Kidney (tissue), 14 donors: ENCODE results near the gene FAM193B. TPM values are rescaled to one million over a fixed set of nuclear protein-coding genes. Genes with fewer than 3 reads are reported as not detected.

Experiments
- DNase-seq, 5 donors: peaks; one replicate each; pipeline ENCODE4 v3.0.0-alpha.2; 2013 to 2020
- FAIRE-seq: peaks from 2 replicates; lab custom pipeline; 2012; peaks lifted over from hg19 to GRCh38; lab: Jason Lieb, UNC
- H3K27ac ChIP-seq, 2 donors: one replicate each; pipeline ENCODE4 v1.7.0; 2013; ENCODE audit warnings: low read depth in 2 of 2, low read length in 2 of 2, inconsistent platforms in 1 of 2
- H3K27me3 ChIP-seq: one replicate; pipeline ENCODE4 v1.7.1; 2013; ENCODE audit warnings: low read length, inconsistent platforms; ENCODE audit not compliant: control insufficient read depth, insufficient read depth
- H3K36me3 ChIP-seq, 3 donors: one replicate each; pipeline versions ENCODE4 v1.7.0 to v1.7.1; 2013; ENCODE audit warnings: low read length in 3 of 3, control low read depth in 1 of 3, inconsistent platforms in 1 of 3; ENCODE audit not compliant: insufficient read depth in 3 of 3, control insufficient read depth in 2 of 3
- H3K4me1 ChIP-seq, 3 donors: one replicate each; pipeline versions ENCODE4 v1.7.0 to v1.7.1; 2013; ENCODE audit warnings: low read length in 3 of 3, inconsistent platforms in 1 of 3, low read depth in 1 of 3; ENCODE audit not compliant: control insufficient read depth in 2 of 3, insufficient read depth in 2 of 3
- H3K4me3 ChIP-seq, 3 donors: one replicate each; pipeline versions ENCODE4 v1.7.0 to v1.8.1; 2013; ENCODE audit warnings: low read length in 3 of 3, control low read depth in 1 of 3, inconsistent platforms in 1 of 3
- H3K9ac ChIP-seq, 3 donors: one replicate each; pipeline versions ENCODE4 v1.7.0 to v1.7.1; 2013; ENCODE audit warnings: low read length in 3 of 3, control low read depth in 1 of 3, inconsistent platforms in 1 of 3
- H3K9me3 ChIP-seq, 3 donors: one replicate each; pipeline versions ENCODE4 v1.7.0 to v1.7.1; 2013; ENCODE audit warnings: low read length in 3 of 3, control low read depth in 1 of 3, inconsistent platforms in 1 of 3; ENCODE audit not compliant: control insufficient read depth in 2 of 3, insufficient read depth in 1 of 3
- CTCF ChIP-seq: IDR thresholded peaks from 3 replicates; pipeline ENCODE4 v1.5.1; 2012; ENCODE audit warnings: mild to moderate bottlenecking, moderate library complexity, borderline replicate concordance; ENCODE audit not compliant: insufficient read depth; ENCODE audit errors: extremely low read depth
- intact Hi-C: fragments of 100-400 bp; cut with DNase I; formaldehyde crosslinking; loops from one replicate; pipeline ENCODE4 v1.11.1; 2022
- polyA plus RNA-seq: library from polyadenylated mRNA; stranded (reverse); fragments of 350-450 nt; fragmentation: Illumina TruSeq; extraction: RNeasy Lipid Tissue Mini Kit (QIAGEN cat#74804); gene quantifications from one replicate; pipeline ENCODE4 v1.2.3, GENCODE V29; 2014; ENCODE audit warnings: low read depth, low replicate concordance; ENCODE audit not compliant: insufficient read depth
- total RNA-seq: library from RNA; stranded (reverse); fragmentation: NEBNext Ultra II Directional; extraction: Animal tissue kit (Norgen Biotek cat#: 25700); gene quantifications from one replicate; pipeline ENCODE4 v1.2.1, GENCODE V29; 2021
- donor health status: control.
- donor health status: control.
- donor health status: control.
- donor health status: control.
- donor health status: control.
- donor health status: DM: yes; HTN: yes; CAD: no.
- donor health status: Normal renal cell carcinoma (clear cell type).

The FAM193B gene
- total and polyA plus RNA-seq, 2 donors from 2014 or later, result 61.0 to 77.8 TPM

GRCh38 chr5:177471610-177472356, 82.6 kb downstream of the FAM193B start:
- Histone ChIP-seq H3K4me1 (peaks cover 0 to 19% (median 0%) of the 10 kb centered on the region in 3 donors), H3K27me3 (no peaks in the 10 kb centered on the region), H3K27ac (no peak overlapping the region), H3K9ac (peak overlapping the region in 1 of 3 donors; percentile 41), H3K9me3 (no peaks in the 10 kb centered on the region), H3K4me3 (peak overlapping the region in 2 of 3 donors; percentile 51 to 60), H3K36me3 (peaks cover 0 to 4% (median 0%) of the 10 kb centered on the region in 3 donors)
- TF ChIP-seq CTCF, result no peak
- no peak for FAIRE-seq
- peak in 1 of 5 donors; percentile 74 for DNase-seq
- intact Hi-C loops, result no loop called here

- DNase-seq (no peak), FAIRE-seq (no peak)
- no peak overlapping the region for H3K9ac ChIP-seq
Observed at GRCh38 chr5:177470759-177471536, 83.4 kb downstream of the FAM193B start.

More at GRCh38 chr5:177470759-177471536, 83.4 kb downstream of the FAM193B start:
- Histone ChIP-seq H3K9me3 (no peaks in the 10 kb centered on the region), H3K4me1 (peaks cover 0 to 19% (median 0%) of the 10 kb centered on the region in 3 donors), H3K27me3 (no peaks in the 10 kb centered on the region), H3K4me3 (no peak overlapping the region), H3K27ac (no peak overlapping the region), H3K36me3 (peaks cover 0 to 4% (median 3%) of the 10 kb centered on the region in 3 donors)
- intact Hi-C loops, result no loop called here
- no peak for TF ChIP-seq CTCF

Other genes with a start within 250 kb of the FAM193B start
- 6.6 TPM for gene MXD3, start 242.7 kb downstream of the FAM193B start, total RNA-seq
- gene MXD3, start 242.7 kb downstream of the FAM193B start, polyA plus RNA-seq, result 4.9 TPM
- 137 TPM for gene LMAN2, start 202.9 kb downstream of the FAM193B start, total RNA-seq
- gene LMAN2, start 202.9 kb downstream of the FAM193B start, polyA plus RNA-seq, result 190 TPM
- 28.4 TPM for gene RGS14, start 196.6 kb downstream of the FAM193B start, total RNA-seq
- gene RGS14, start 196.6 kb downstream of the FAM193B start, polyA plus RNA-seq, result 56.3 TPM
- 0.91 TPM for gene SLC34A1, start 170.1 kb downstream of the FAM193B start, total RNA-seq
- gene SLC34A1, start 170.1 kb downstream of the FAM193B start, polyA plus RNA-seq, result 211 TPM
- gene PFN3, start 153.9 kb downstream of the FAM193B start, total RNA-seq, result not detected
- not detected for gene PFN3, start 153.9 kb downstream of the FAM193B start, polyA plus RNA-seq
- 4.2 TPM for gene F12, start 145.0 kb downstream of the FAM193B start, total RNA-seq
- gene F12, start 145.0 kb downstream of the FAM193B start, polyA plus RNA-seq, result 3.1 TPM
- 37.8 TPM for gene GRK6, start 127.9 kb downstream of the FAM193B start, total RNA-seq
- 9.6 TPM for gene GRK6, start 127.9 kb downstream of the FAM193B start, polyA plus RNA-seq
- 5.5 TPM for gene PRR7, start 107.7 kb downstream of the FAM193B start, total RNA-seq
- gene PRR7, start 107.7 kb downstream of the FAM193B start, polyA plus RNA-seq, result 1.6 TPM
- 64.2 TPM for gene DBN1, start 80.9 kb downstream of the FAM193B start, total RNA-seq
- gene DBN1, start 80.9 kb downstream of the FAM193B start, polyA plus RNA-seq, result 56.5 TPM
- gene PDLIM7, start 57.0 kb downstream of the FAM193B start, total RNA-seq, result 89.7 TPM
- 46.4 TPM for gene PDLIM7, start 57.0 kb downstream of the FAM193B start, polyA plus RNA-seq
- gene DOK3, start 44.7 kb downstream of the FAM193B start, total RNA-seq, result 18.6 TPM
- 1.9 TPM for gene DOK3, start 44.7 kb downstream of the FAM193B start, polyA plus RNA-seq
- gene DDX41, start 37.6 kb downstream of the FAM193B start, total RNA-seq, result 86.7 TPM
- 97.3 TPM for gene DDX41, start 37.6 kb downstream of the FAM193B start, polyA plus RNA-seq
- gene TMED9, start 37.6 kb upstream of the FAM193B start, total RNA-seq, result 168 TPM
- gene TMED9, start 37.6 kb upstream of the FAM193B start, polyA plus RNA-seq, result 214 TPM
- 30.7 TPM for gene B4GALT7, start 45.6 kb upstream of the FAM193B start, total RNA-seq
- 42.6 TPM for gene B4GALT7, start 45.6 kb upstream of the FAM193B start, polyA plus RNA-seq
- gene FAM153A, start 228.3 kb upstream of the FAM193B start, total RNA-seq, result 13.4 TPM
- 1.6 TPM for gene FAM153A, start 228.3 kb upstream of the FAM193B start, polyA plus RNA-seq